Cardiac fibroblast (primary cell): Measurements from ENCODE around the gene ARHGAP45.

Experiments used
- DNase-seq, 2 donors: peaks; one replicate each; pipeline versions ENCODE4 v3.0.0 to v3.0.0-alpha.2; 2010; ENCODE audit warnings: low read depth in 2 of 2
- H3K4me3 ChIP-seq, 2 donors: replicated peaks in 1 of 2; 1 replicate in 1 of 2; 2 replicates in 1 of 2; pipeline ENCODE4 v1.5.1; 2011; ENCODE audit warnings: low read depth in 2 of 2, low read length in 2 of 2, mild to moderate bottlenecking in 2 of 2, moderate library complexity in 1 of 2
- CTCF ChIP-seq: IDR thresholded peaks from one replicate; pipeline ENCODE4 v1.5.1; 2011; ENCODE audit warnings: low read depth, mild to moderate bottlenecking, low read length, inconsistent platforms

The ARHGAP45 gene

GRCh38 chr19:1063909-1064660 lies 2.9 kb upstream of the ARHGAP45 start:
- TF ChIP-seq CTCF = no peak
- no peak overlapping the region for H3K4me3 ChIP-seq

GRCh38 chr19:1064661-1065605 lies 2.0 kb upstream of the ARHGAP45 start:
- H3K4me3 ChIP-seq = no peak overlapping the region
- DNase-seq = peak; percentile 72 to 74
- peak; percentile 59 for TF ChIP-seq CTCF

More at GRCh38 chr19:1063909-1064660, 2.9 kb upstream of the ARHGAP45 start:
- no peak for DNase-seq

- DNase-seq = no peak
- no peak for TF ChIP-seq CTCF
- H3K4me3 ChIP-seq = no peak overlapping the region
Observed at GRCh38 chr19:1065606-1066109, 1.3 kb upstream of the ARHGAP45 start.

- DNase-seq = no peak
- no peak for TF ChIP-seq CTCF
- no peak overlapping the region for H3K4me3 ChIP-seq
Observed at GRCh38 chr19:1066251-1066747, 668 bp upstream of the ARHGAP45 start.

GRCh38 chr19:1067341-1067957 lies 482 bp downstream of the ARHGAP45 start:
- H3K4me3 ChIP-seq = peak overlapping the region in 1 of 2 donors; percentile 18
- TF ChIP-seq CTCF = no peak
- no peak for DNase-seq
